OCI-LY3 (cell line): ENCODE results near the gene SLC1A7.

Experiments
- H2AFZ ChIP-seq: fragments of 200-600, 300-600 bp; shearing (Covaris generic); 2 replicates; pipeline ENCODE4 v1.6.0; 2014; ENCODE audit warnings: antibody characterized with exemption, low read depth, low read length
- H3K27ac ChIP-seq: fragments of 200-600, 300-600 bp; sonication (generic); 2 replicates; pipeline ENCODE4 v1.5.1; 2014; ENCODE audit warnings: mild to moderate bottlenecking, low read length, moderate library complexity, mixed read lengths
- H3K27me3 ChIP-seq: fragments of 200-600, 300-600 bp; sonication (generic); 2 replicates; pipeline ENCODE4 v1.6.1; 2014; ENCODE audit warnings: low read depth, low read length, mixed read lengths
- H3K36me3 ChIP-seq: fragments of 200-600, 300-600 bp; sonication (generic); replicated peaks from 2 replicates; pipeline ENCODE3; 2014; ENCODE audit warnings: low read depth, low read length, mixed read lengths
- H3K4me1 ChIP-seq: fragments of 300-600, 200-600 bp; sonication (generic); 2 replicates; pipeline ENCODE4 v1.6.1; 2014; ENCODE audit warnings: low read length, mixed read lengths
- H3K4me2 ChIP-seq: fragments of 200-600, 300-600 bp; sonication (generic); 2 replicates; pipeline ENCODE4 v1.6.1; 2014; ENCODE audit warnings: low read length, mixed read lengths
- H3K4me3 ChIP-seq: fragments of 300-600, 200-600 bp; sonication (generic); 2 replicates; pipeline ENCODE4 v1.5.1; 2014; ENCODE audit warnings: antibody characterized with exemption, mild to moderate bottlenecking, low read length, moderate library complexity
- H3K79me2 ChIP-seq: fragments of 300-600, 200-600 bp; shearing (Covaris generic); 2 replicates; pipeline ENCODE4 v1.6.1; 2014; ENCODE audit warnings: mild to moderate bottlenecking, low read length, mixed read lengths
- H3K9ac ChIP-seq: fragments of 300-600, 200-600 bp; shearing (Covaris generic); 2 replicates; pipeline ENCODE4 v1.6.0; 2014; ENCODE audit warnings: mild to moderate bottlenecking, low read length, moderate library complexity
- H3K9me3 ChIP-seq: fragments of 200-600, 300-600 bp; shearing (Covaris generic); 2 replicates; pipeline ENCODE4 v1.6.1; 2014; ENCODE audit warnings: low read length, mixed read lengths; ENCODE audit not compliant: insufficient read depth
- H4K20me1 ChIP-seq: fragments of 200-600, 300-600 bp; sonication (generic); 2 replicates; pipeline ENCODE4 v1.6.1; 2016; ENCODE audit warnings: low read length, mixed read lengths; ENCODE audit not compliant: insufficient read depth
- CTCF ChIP-seq: fragments of 200-600, 300-600 bp; sonication (generic); IDR thresholded peaks from 2 replicates; pipeline ENCODE4 v1.5.1; 2014; ENCODE audit warnings: antibody characterized with exemption, low read length, low read depth
- EZH2phosphoT487 ChIP-seq: fragments of 200-600 bp; shearing (Covaris generic); IDR thresholded peaks from 2 replicates; pipeline ENCODE4 v1.6.1; 2018; ENCODE audit warnings: antibody characterized with exemption, mixed run types, low read depth

SLC1A7 gene

GRCh38 chr1:53074313-53075154, 67.9 kb downstream of the SLC1A7 start:
- H3K79me2 ChIP-seq = no peaks in the 10 kb centered on the region
- no peaks in the 10 kb centered on the region for H4K20me1 ChIP-seq
- H3K27ac ChIP-seq = no peak overlapping the region
- no peak overlapping the region for H2AFZ ChIP-seq
- no peaks in the 10 kb centered on the region for H3K9me3 ChIP-seq
- H3K4me3 ChIP-seq = no peak overlapping the region
- TF ChIP-seq EZH2phosphoT487 (no peak), CTCF (no peak)
- H3K4me2 ChIP-seq = no peak overlapping the region
- no peaks in the 10 kb centered on the region for H3K36me3 ChIP-seq
- H3K27me3 ChIP-seq = no peaks in the 10 kb centered on the region
- no peaks in the 10 kb centered on the region for H3K4me1 ChIP-seq
- no peak overlapping the region for H3K9ac ChIP-seq

GRCh38 chr1:53073868-53074311, 68.5 kb downstream of the SLC1A7 start:
- Histone ChIP-seq H3K9ac (no peak overlapping the region), H3K79me2 (no peaks in the 10 kb centered on the region)

GRCh38 chr1:53073287-53073686, 69.2 kb downstream of the SLC1A7 start:
- Histone ChIP-seq H2AFZ (no peak overlapping the region), H3K4me1 (no peaks in the 10 kb centered on the region), H3K9ac (no peak overlapping the region), H3K36me3 (no peaks in the 10 kb centered on the region), H3K27me3 (no peaks in the 10 kb centered on the region), H3K27ac (no peak overlapping the region), H3K9me3 (no peaks in the 10 kb centered on the region), H3K79me2 (no peaks in the 10 kb centered on the region), H3K4me2 (no peak overlapping the region), H4K20me1 (no peaks in the 10 kb centered on the region), H3K4me3 (no peak overlapping the region)
- TF ChIP-seq EZH2phosphoT487 (no peak), CTCF (no peak)

More at GRCh38 chr1:53073868-53074311, 68.5 kb downstream of the SLC1A7 start:
- no peak overlapping the region for H3K4me2 ChIP-seq
- no peak overlapping the region for H3K4me3 ChIP-seq
- H3K4me1 ChIP-seq = no peaks in the 10 kb centered on the region
- no peaks in the 10 kb centered on the region for H3K27me3 ChIP-seq
- H2AFZ ChIP-seq = no peak overlapping the region
- H3K9me3 ChIP-seq = no peaks in the 10 kb centered on the region
- no peaks in the 10 kb centered on the region for H4K20me1 ChIP-seq
- no peak overlapping the region for H3K27ac ChIP-seq
- no peaks in the 10 kb centered on the region for H3K36me3 ChIP-seq
- TF ChIP-seq CTCF (no peak), EZH2phosphoT487 (no peak)

- no peaks in the 10 kb centered on the region for H3K36me3 ChIP-seq
- H3K4me3 ChIP-seq = no peak overlapping the region
- no peak overlapping the region for H3K27ac ChIP-seq
- H3K4me2 ChIP-seq = no peak overlapping the region
- no peaks in the 10 kb centered on the region for H4K20me1 ChIP-seq
- H3K9me3 ChIP-seq = no peaks in the 10 kb centered on the region
- TF ChIP-seq CTCF = no peak
- TF ChIP-seq EZH2phosphoT487 = no peak
- no peak overlapping the region for H3K9ac ChIP-seq
- H2AFZ ChIP-seq = no peak overlapping the region
- no peaks in the 10 kb centered on the region for H3K79me2 ChIP-seq
- no peaks in the 10 kb centered on the region for H3K27me3 ChIP-seq
- no peaks in the 10 kb centered on the region for H3K4me1 ChIP-seq
Observed at GRCh38 chr1:53071915-53072314, 70.5 kb downstream of the SLC1A7 start.
